Adrenal gland (tissue), 12 donors: ENCODE measurements around the gene CALHM4. TPM values are rescaled to one million over a fixed set of nuclear protein-coding genes. Genes with fewer than 3 reads are reported as not detected.
"Not testable (repeated sequence)": the region's sequence is repeated elsewhere in the genome, so short reads cannot be mapped to it uniquely, and the experiment has no call there.

Experiments used
- DNase-seq, 7 donors: peaks; one replicate each; pipeline ENCODE4 v3.0.0-alpha.2; 2019 to 2020
- H3K27ac ChIP-seq, 5 donors: fragments of 200-600 bp; sonication (generic) in 4 of 5; 1 replicate in 3 of 5; 2 replicates in 2 of 5; pipeline versions ENCODE4 v1.5.1 to v1.8.0; 2016 to 2020; ENCODE audit warnings: mild to moderate bottlenecking in 1 of 5
- H3K27me3 ChIP-seq: fragments of 200-600 bp; 2 replicates; pipeline ENCODE4 v1.8.0; 2021
- H3K36me3 ChIP-seq, 2 donors: fragments of 200-600 bp; replicated peaks in 1 of 2; 1 replicate in 1 of 2; 2 replicates in 1 of 2; pipeline versions ENCODE4 v1.5.1 to v1.8.0; 2018 to 2022
- H3K4me1 ChIP-seq, 2 donors: fragments of 200-600 bp; replicated peaks in 1 of 2; 1 replicate in 1 of 2; 2 replicates in 1 of 2; pipeline versions ENCODE4 v1.5.1 to v1.8.0; 2018 to 2021
- H3K4me3 ChIP-seq, 4 donors: fragments of 200-600 bp; sonication (generic) in 3 of 4; one replicate each; pipeline ENCODE4 v1.5.1; 2016 to 2018
- H3K9me3 ChIP-seq, 3 donors: fragments of 200-600 bp; sonication (generic) in 1 of 3; replicated peaks in 1 of 3; 1 replicate in 2 of 3; 2 replicates in 1 of 3; pipeline versions ENCODE4 v1.5.1 to v1.8.0; 2016 to 2021
- CTCF ChIP-seq, 6 experiments: fragments of 450-650 bp in 4 of 6; fragments of 200-600 bp in 2 of 6; sonication (generic) in 1 of 6; IDR thresholded peaks; 1 replicate in 5 of 6; 2 replicates in 1 of 6; pipeline versions ENCODE4 v1.5.1 to v1.8.0; 2016 to 2021; ENCODE audit warnings: antibody characterized with exemption in 6 of 6, mild to moderate bottlenecking in 2 of 6, moderate library complexity in 1 of 6
- POLR2A ChIP-seq, 2 donors: fragments of 450-650 bp; IDR thresholded peaks; one replicate each; pipeline ENCODE4 v1.6.1; 2017; ENCODE audit warnings: antibody characterized with exemption in 2 of 2, mild to moderate bottlenecking in 2 of 2, moderate library complexity in 1 of 2
- WGBS, 4 donors: extraction: QIAGEN DNeasy Blood & Tissue Kit in 2 of 4; methylation state at CpG; one replicate each; pipeline versions ENCODE4 v1.1.5 to v1.1.7; 2013 to 2017; 5-methylcytosine and 5-hydroxymethylcytosine counted together
- intact Hi-C, 2 donors: fragments of 100-400 bp; cut with DNase I; formaldehyde crosslinking; loops; one replicate each; pipeline versions ENCODE4 v1.14.1 to v1.15.0; 2022 to 2023
- polyA plus RNA-seq, 3 donors: library from polyadenylated mRNA; stranded (reverse); fragments of 200-250 nt in 2 of 3; fragments of 350-450 nt in 1 of 3; fragmentation: Illumina TruSeq in 1 of 3; extraction: RNeasy Lipid Tissue Mini Kit (QIAGEN cat#74804) in 1 of 3; gene quantifications; one replicate each; pipeline ENCODE4 v1.2.3, GENCODE V29; 2013 to 2014
- total RNA-seq, 9 donors: library from RNA; depleted of rRNA in 4 of 9; stranded (reverse); fragments of >200 nt in 4 of 9; fragments of 120-200 nt in 1 of 9; fragmentation: NEBNext Ultra II Directional in 1 of 9; extraction: Animal tissue kit (Norgen Biotek cat#: 25700) in 1 of 9; gene quantifications; one replicate each; pipeline versions ENCODE4 v1.1.0 to v1.2.4, GENCODE V29; 2013 to 2023
- donor health status: healthy with polysubstance abuse.
- donor health status: Bipolar disorder and iron deficiency.
- donor health status: DM: yes; HTN: yes; CAD: no.
- donor health status: DM: no; HTN: no; CAD: no.
- donor health status: DM: no; HTN: no; CAD: no.
- donor health status: DM: yes; HTN: yes; CAD: no.

CALHM4 gene
- total and polyA plus RNA-seq, 12 donors: 0.28 TPM; not detected in 11

GRCh38 chr6:116596815-116597214 lies 43.3 kb downstream of the CALHM4 start:
- H3K27me3 ChIP-seq: no peaks in the 10 kb centered on the region
- H3K27ac ChIP-seq: no peak overlapping the region
- WGBS, 4 donors: 75 to 81% (median 78%) methylated on average over 4 of the region's 4 CpGs
- no peak for DNase-seq
- H3K9me3 ChIP-seq: no peaks in the 10 kb centered on the region
- H3K4me3 ChIP-seq: no peak overlapping the region
- peaks cover 0 to 25% of the 10 kb centered on the region in 2 donors for H3K36me3 ChIP-seq
- intact Hi-C loops: no loop called here
- no peaks in the 10 kb centered on the region for H3K4me1 ChIP-seq
- TF ChIP-seq POLR2A (IDR thresholded peaks at IDR 0.05) (no peak), CTCF (IDR thresholded peaks at IDR 0.05) (no peak)

GRCh38 chr6:116603916-116604315 lies 50.4 kb downstream of the CALHM4 start:
- intact Hi-C loops: not testable (repeated sequence)
- 90 to 95% (median 92%) methylated on average over 3 of the region's 3 CpGs for WGBS, 4 donors

GRCh38 chr6:116604868-116605267 lies 51.3 kb downstream of the CALHM4 start:
- H3K36me3 ChIP-seq, H3K27ac ChIP-seq, H3K4me3 ChIP-seq, DNase-seq, H3K27me3 ChIP-seq, H3K4me1 ChIP-seq, intact Hi-C loops, H3K9me3 ChIP-seq: not testable (repeated sequence)
- WGBS, 4 donors: 84 to 95% (median 90%) methylated on average over 3 of the region's 3 CpGs

More at GRCh38 chr6:116603916-116604315, 50.4 kb downstream of the CALHM4 start:
- H3K27me3 ChIP-seq, H3K27ac ChIP-seq, H3K9me3 ChIP-seq, H3K4me1 ChIP-seq, DNase-seq, H3K4me3 ChIP-seq, H3K36me3 ChIP-seq: not testable (repeated sequence)

- intact Hi-C loops: no loop called here
- no peak for DNase-seq
- Histone ChIP-seq H3K4me3 (no peak overlapping the region), H3K4me1 (no peaks in the 10 kb centered on the region), H3K27me3 (no peaks in the 10 kb centered on the region), H3K27ac (no peak overlapping the region), H3K36me3 (no peaks in the 10 kb centered on the region), H3K9me3 (no peaks in the 10 kb centered on the region)
- TF ChIP-seq CTCF (IDR thresholded peaks at IDR 0.05): no peak
- no peak for TF ChIP-seq POLR2A (IDR thresholded peaks at IDR 0.05)
- 94 to 98% (median 97%) methylated on average over 4 of the region's 4 CpGs for WGBS, 4 donors
These were observed 52.4 kb downstream of the CALHM4 start for GRCh38 chr6:116605935-116606334.

Other genes starting within 250 kb of the CALHM4 start
- gene DSE, start 182.8 kb upstream of the CALHM4 start, total RNA-seq: 10 to 100 TPM; 14.5 to 67.4 (median 40.5) TPM
- gene DSE, start 182.8 kb upstream of the CALHM4 start, polyA plus RNA-seq: 10 to 100 TPM in 1 of 3 donors, 1 to 10 TPM in 2; 7.7 to 17.2 (median 8.7) TPM
- 10 to 100 TPM in 1 of 9 donors, 1 to 10 TPM in 8; 1.1 to 55.3 (median 6.1) TPM for gene CALHM6, start 92.4 kb upstream of the CALHM4 start, total RNA-seq
- gene CALHM6, start 92.4 kb upstream of the CALHM4 start, polyA plus RNA-seq: 10 to 100 TPM in 1 of 3 donors, 1 to 10 TPM in 2; 5.1 to 12.7 (median 10.0) TPM
- gene CALHM5, start 42.1 kb upstream of the CALHM4 start, total RNA-seq: 1 to 10 TPM in 5 of 9 donors, under 1 TPM in 4; 0.65 to 2.2 (median 1.3) TPM
- 1 to 10 TPM in 1 of 3 donors, under 1 TPM in 2; 0.32 to 1.0 (median 0.44) TPM for gene CALHM5, start 42.1 kb upstream of the CALHM4 start, polyA plus RNA-seq
- under 1 TPM in 6 of 9 donors, not detected in 3; 0.16 to 0.57 (median 0.27) TPM for gene TRAPPC3L, start 8.1 kb upstream of the CALHM4 start, total RNA-seq
- gene TRAPPC3L, start 8.1 kb upstream of the CALHM4 start, polyA plus RNA-seq: under 1 TPM in 2 of 3 donors, not detected in 1; 0.10 to 0.31 TPM
- 10 to 100 TPM; 25.9 to 83.6 (median 48.9) TPM for gene RWDD1, start 17.8 kb downstream of the CALHM4 start, total RNA-seq
- gene RWDD1, start 17.8 kb downstream of the CALHM4 start, polyA plus RNA-seq: 100 to 1,000 TPM in 1 of 3 donors, 10 to 100 TPM in 2; 49.6 to 136 (median 67.7) TPM
- gene RSPH4A, start 62.7 kb downstream of the CALHM4 start, total RNA-seq: 1 to 10 TPM in 1 of 9 donors, under 1 TPM in 6, not detected in 2; 0.14 to 1.5 (median 0.42) TPM
- under 1 TPM; 0.64 to 0.84 (median 0.74) TPM for gene RSPH4A, start 62.7 kb downstream of the CALHM4 start, polyA plus RNA-seq
- 10 to 100 TPM in 2 of 9 donors, 1 to 10 TPM in 7; 2.9 to 17.0 (median 8.0) TPM for gene ZUP1, start 115.0 kb downstream of the CALHM4 start, total RNA-seq
- gene ZUP1, start 115.0 kb downstream of the CALHM4 start, polyA plus RNA-seq: 10 to 100 TPM; 11.2 to 14.2 (median 14.1) TPM
- 10 to 100 TPM in 5 of 9 donors, 1 to 10 TPM in 4; 5.3 to 31.6 (median 13.1) TPM for gene KPNA5, start 127.5 kb downstream of the CALHM4 start, total RNA-seq
- 1 to 10 TPM; 2.7 to 8.9 (median 5.7) TPM for gene KPNA5, start 127.5 kb downstream of the CALHM4 start, polyA plus RNA-seq
- 10 to 100 TPM in 1 of 9 donors, 1 to 10 TPM in 7, under 1 TPM in 1; 0.87 to 14.9 (median 3.8) TPM for gene FAM162B, start 212.0 kb downstream of the CALHM4 start, total RNA-seq
- gene FAM162B, start 212.0 kb downstream of the CALHM4 start, polyA plus RNA-seq: 10 to 100 TPM in 2 of 3 donors, 1 to 10 TPM in 1; 6.1 to 12.5 (median 10.5) TPM